WTC11 (cell line): ENCODE measurements around the gene GNS. TPM values are rescaled to one million over a fixed set of nuclear protein-coding genes. Genes with fewer than 3 reads are reported as not detected.

Experiments
- ATAC-seq: fragments of 200-7000 bp; cut with Tn5 transposase; 2 replicates; pipeline ENCODE4 v1.10.0; 2021; ENCODE audit warnings: mild to moderate bottlenecking, moderate library complexity
- CTCF ChIA-PET: fragments of 300-600 bp; sonication (Branson Sonifier 250); formaldehyde crosslinking; loops from one replicate; lab custom pipeline; 2021; ENCODE audit warnings: antibody characterized with exemption; lab: Charles Lee
- POLR2A ChIA-PET: fragments of 350-600 bp; sonication (Branson Sonifier 250); formaldehyde crosslinking; loops from one replicate; lab custom pipeline; 2021; ENCODE audit warnings: antibody characterized with exemption; lab: Charles Lee
- DNase-seq: peaks from one replicate; pipeline ENCODE4 v3.0.0; 2021; ENCODE audit warnings: low spot score
- H3K27ac Mint-ChIP-seq: 2 replicates; pipeline ENCODE4 v1.8.0; 2021; ENCODE audit warnings: mixed read lengths
- H3K27me3 Mint-ChIP-seq: 2 replicates; pipeline ENCODE4 v1.8.0; 2021; ENCODE audit warnings: low read depth, mild to moderate bottlenecking, moderate library complexity, mixed read lengths
- H3K36me3 Mint-ChIP-seq: 2 replicates; pipeline ENCODE4 v1.8.0; 2021; ENCODE audit warnings: mixed read lengths
- H3K4me1 Mint-ChIP-seq: 2 replicates; pipeline ENCODE4 v1.8.0; 2022; ENCODE audit warnings: mixed read lengths
- H3K4me3 Mint-ChIP-seq: 2 replicates; pipeline ENCODE4 v1.8.0; 2021; ENCODE audit warnings: mild to moderate bottlenecking, moderate library complexity, mixed read lengths
- H3K9me3 Mint-ChIP-seq: 2 replicates; pipeline ENCODE4 v1.8.0; 2021; ENCODE audit warnings: mixed read lengths
- CREM ChIP-seq: sonication (generic); formaldehyde crosslinking; IDR thresholded peaks from 2 replicates; pipeline ENCODE4 v1.8.1; 2022; ENCODE audit warnings: mild to moderate bottlenecking, missing genetic modification reagents, moderate library complexity
- FOXJ3 ChIP-seq: sonication (generic); formaldehyde crosslinking; IDR thresholded peaks from 2 replicates; pipeline ENCODE4 v1.9.0; 2021; ENCODE audit warnings: missing genetic modification reagents, mild to moderate bottlenecking, borderline replicate concordance
- JUN ChIP-seq: sonication (generic); formaldehyde crosslinking; IDR thresholded peaks from 2 replicates; pipeline ENCODE4 v1.8.0; 2023; ENCODE audit warnings: mild to moderate bottlenecking, missing genetic modification reagents
- NFYB ChIP-seq: sonication (generic); formaldehyde crosslinking; conservative IDR thresholded peaks from 2 replicates; pipeline ENCODE4 v1.8.0; 2022; ENCODE audit warnings: low read depth, missing genetic modification reagents
- OVOL2 ChIP-seq: fragments of 250-450 bp; sonication (Bioruptor Pico); IDR thresholded peaks from 2 replicates; pipeline ENCODE4 v1.9.0; 2021; ENCODE audit warnings: mild to moderate bottlenecking, borderline replicate concordance
- SMAD3 ChIP-seq: sonication (generic); formaldehyde crosslinking; IDR thresholded peaks from 2 replicates; pipeline ENCODE4 v1.8.0; 2022; ENCODE audit warnings: missing genetic modification reagents, mild to moderate bottlenecking, borderline replicate concordance
- TCF7 ChIP-seq: sonication (generic); formaldehyde crosslinking; IDR thresholded peaks from 2 replicates; pipeline ENCODE4 v1.8.0; 2022; ENCODE audit warnings: mild to moderate bottlenecking, low read depth, missing genetic modification reagents, moderate library complexity
- TP53 ChIP-seq: sonication (generic); formaldehyde crosslinking; IDR thresholded peaks from 2 replicates; pipeline ENCODE4 v1.8.1; 2023; ENCODE audit warnings: mild to moderate bottlenecking, missing genetic modification reagents
- ZNF138 ChIP-seq: sonication (generic); formaldehyde crosslinking; conservative IDR thresholded peaks from 2 replicates; pipeline ENCODE4 v1.8.1; 2022; ENCODE audit warnings: mild to moderate bottlenecking, moderate library complexity, missing genetic modification reagents
- ZNF219 ChIP-seq: sonication (generic); formaldehyde crosslinking; IDR thresholded peaks from 2 replicates; pipeline ENCODE4 v1.8.0; 2023; ENCODE audit warnings: missing genetic modification reagents, mild to moderate bottlenecking, borderline replicate concordance
- ZNF263 ChIP-seq: sonication (generic); formaldehyde crosslinking; IDR thresholded peaks from 2 replicates; pipeline ENCODE4 v1.8.1; 2022; ENCODE audit warnings: low read depth, mild to moderate bottlenecking, moderate library complexity, missing genetic modification reagents
- ZNF671 ChIP-seq: fragments of 250-450 bp; sonication (Bioruptor Pico); IDR thresholded peaks from 2 replicates; pipeline ENCODE4 v1.8.0; 2021; ENCODE audit warnings: mild to moderate bottlenecking
- total RNA-seq: library from RNA; stranded (reverse); gene quantifications from 3 replicates; pipeline ENCODE4 v1.2.3, GENCODE V29; 2021
- TF ChIP-seq, protein P1 (sequence below): sonication (generic); formaldehyde crosslinking; IDR thresholded peaks from 2 replicates; pipeline ENCODE4 v1.8.0; 2022; ENCODE audit warnings: mild to moderate bottlenecking, missing genetic modification reagents
- TF ChIP-seq, protein P2 (sequence below): fragments of 200-600 bp; IDR thresholded peaks from 2 replicates; pipeline ENCODE4 v1.8.0; 2022; ENCODE audit warnings: antibody characterized with exemption
- TF ChIP-seq, protein P3 (sequence below): sonication (generic); formaldehyde crosslinking; IDR thresholded peaks from 2 replicates; pipeline ENCODE4 v1.8.1; 2022; ENCODE audit warnings: low read depth, missing genetic modification reagents, borderline replicate concordance
- TF ChIP-seq, protein P4 (sequence below): fragments of 250-450 bp; sonication (Bioruptor Pico); conservative IDR thresholded peaks from 2 replicates; pipeline ENCODE4 v1.9.0; 2021; ENCODE audit warnings: mild to moderate bottlenecking
- TF ChIP-seq, protein P5 (sequence below): sonication (generic); formaldehyde crosslinking; IDR thresholded peaks from 2 replicates; pipeline ENCODE4 v1.8.0; 2022; ENCODE audit warnings: mild to moderate bottlenecking, missing genetic modification reagents

The GNS gene
- total RNA-seq, 1 experiment from 2014 or later = 24.7 TPM

DNA sequence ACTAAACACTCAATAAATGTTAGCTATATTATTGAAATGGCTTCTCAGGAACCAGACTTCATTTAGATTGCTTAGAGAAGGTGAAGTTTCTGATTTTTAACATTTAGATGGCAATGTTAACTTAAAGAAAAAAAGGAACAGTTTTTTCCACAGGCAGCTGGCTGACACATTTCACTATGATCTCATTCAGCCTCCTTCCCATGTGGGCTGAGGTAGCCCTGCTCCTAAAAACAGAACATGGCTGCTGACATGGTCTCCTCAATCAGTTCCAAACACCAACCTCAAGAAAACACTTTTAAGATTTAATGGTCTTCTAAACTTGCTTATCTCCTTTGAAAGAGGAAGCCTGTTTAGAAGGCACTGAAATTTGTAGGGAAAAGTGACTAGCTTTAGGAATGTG lies 23.8 kb downstream of the GNS start (continued):
- TF ChIP-seq NFYB (no peak), TCF7 (CRISPR knock-in tag) (no peak), SMAD3 (CRISPR knock-in tag) (no peak), TP53 (no peak), ZNF138 (CRISPR knock-in tag) (no peak)
- TF ChIP-seq, protein P1, sequence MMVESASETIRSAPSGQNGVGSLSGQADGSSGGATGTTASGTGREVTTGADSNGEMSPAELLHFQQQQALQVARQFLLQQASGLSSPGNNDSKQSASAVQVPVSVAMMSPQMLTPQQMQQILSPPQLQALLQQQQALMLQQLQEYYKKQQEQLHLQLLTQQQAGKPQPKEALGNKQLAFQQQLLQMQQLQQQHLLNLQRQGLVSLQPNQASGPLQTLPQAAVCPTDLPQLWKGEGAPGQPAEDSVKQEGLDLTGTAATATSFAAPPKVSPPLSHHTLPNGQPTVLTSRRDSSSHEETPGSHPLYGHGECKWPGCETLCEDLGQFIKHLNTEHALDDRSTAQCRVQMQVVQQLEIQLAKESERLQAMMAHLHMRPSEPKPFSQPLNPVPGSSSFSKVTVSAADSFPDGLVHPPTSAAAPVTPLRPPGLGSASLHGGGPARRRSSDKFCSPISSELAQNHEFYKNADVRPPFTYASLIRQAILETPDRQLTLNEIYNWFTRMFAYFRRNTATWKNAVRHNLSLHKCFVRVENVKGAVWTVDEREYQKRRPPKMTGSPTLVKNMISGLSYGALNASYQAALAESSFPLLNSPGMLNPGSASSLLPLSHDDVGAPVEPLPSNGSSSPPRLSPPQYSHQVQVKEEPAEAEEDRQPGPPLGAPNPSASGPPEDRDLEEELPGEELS (CRISPR knock-in tag) = no peak
- TF ChIP-seq, protein P2, sequence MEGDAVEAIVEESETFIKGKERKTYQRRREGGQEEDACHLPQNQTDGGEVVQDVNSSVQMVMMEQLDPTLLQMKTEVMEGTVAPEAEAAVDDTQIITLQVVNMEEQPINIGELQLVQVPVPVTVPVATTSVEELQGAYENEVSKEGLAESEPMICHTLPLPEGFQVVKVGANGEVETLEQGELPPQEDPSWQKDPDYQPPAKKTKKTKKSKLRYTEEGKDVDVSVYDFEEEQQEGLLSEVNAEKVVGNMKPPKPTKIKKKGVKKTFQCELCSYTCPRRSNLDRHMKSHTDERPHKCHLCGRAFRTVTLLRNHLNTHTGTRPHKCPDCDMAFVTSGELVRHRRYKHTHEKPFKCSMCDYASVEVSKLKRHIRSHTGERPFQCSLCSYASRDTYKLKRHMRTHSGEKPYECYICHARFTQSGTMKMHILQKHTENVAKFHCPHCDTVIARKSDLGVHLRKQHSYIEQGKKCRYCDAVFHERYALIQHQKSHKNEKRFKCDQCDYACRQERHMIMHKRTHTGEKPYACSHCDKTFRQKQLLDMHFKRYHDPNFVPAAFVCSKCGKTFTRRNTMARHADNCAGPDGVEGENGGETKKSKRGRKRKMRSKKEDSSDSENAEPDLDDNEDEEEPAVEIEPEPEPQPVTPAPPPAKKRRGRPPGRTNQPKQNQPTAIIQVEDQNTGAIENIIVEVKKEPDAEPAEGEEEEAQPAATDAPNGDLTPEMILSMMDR = no peak

DNA sequence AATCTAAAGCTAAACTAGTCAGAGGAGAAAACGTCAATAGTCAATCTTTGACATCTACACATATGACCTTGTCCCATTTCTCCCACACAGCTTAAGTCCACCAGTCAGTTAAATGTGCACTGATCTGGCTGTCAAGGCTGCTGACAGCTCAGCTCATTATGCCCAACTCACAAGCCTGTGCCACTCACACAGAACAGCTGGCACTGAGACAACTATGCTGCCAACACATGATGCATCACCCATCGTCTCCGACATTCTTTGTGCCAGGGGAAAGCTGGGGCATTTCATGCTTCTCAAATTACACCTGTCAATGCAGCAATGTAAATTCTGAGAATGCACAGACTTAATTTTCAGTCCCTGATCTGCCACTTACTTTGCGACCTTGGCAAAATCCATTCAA lies 25.3 kb downstream of the GNS start:
- Mint-ChIP-seq H3K4me1 (no peaks in the 10 kb centered on the region), H3K4me3 (no peak overlapping the region), H3K36me3 (peaks cover 40% of the 10 kb centered on the region), H3K27ac (no peak overlapping the region), H3K27me3 (no peaks in the 10 kb centered on the region), H3K9me3 (no peaks in the 10 kb centered on the region)
- DNase-seq = no peak
- POLR2A ChIA-PET = no interaction called here
- TF ChIP-seq, protein P3, sequence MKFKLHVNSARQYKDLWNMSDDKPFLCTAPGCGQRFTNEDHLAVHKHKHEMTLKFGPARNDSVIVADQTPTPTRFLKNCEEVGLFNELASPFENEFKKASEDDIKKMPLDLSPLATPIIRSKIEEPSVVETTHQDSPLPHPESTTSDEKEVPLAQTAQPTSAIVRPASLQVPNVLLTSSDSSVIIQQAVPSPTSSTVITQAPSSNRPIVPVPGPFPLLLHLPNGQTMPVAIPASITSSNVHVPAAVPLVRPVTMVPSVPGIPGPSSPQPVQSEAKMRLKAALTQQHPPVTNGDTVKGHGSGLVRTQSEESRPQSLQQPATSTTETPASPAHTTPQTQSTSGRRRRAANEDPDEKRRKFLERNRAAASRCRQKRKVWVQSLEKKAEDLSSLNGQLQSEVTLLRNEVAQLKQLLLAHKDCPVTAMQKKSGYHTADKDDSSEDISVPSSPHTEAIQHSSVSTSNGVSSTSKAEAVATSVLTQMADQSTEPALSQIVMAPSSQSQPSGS = no peak
- no peak for TF ChIP-seq JUN (CRISPR knock-in tag)
- TF ChIP-seq ZNF263 = no peak
- TF ChIP-seq TP53 = no peak
- TF ChIP-seq FOXJ3 (CRISPR knock-in tag) = no peak
- CTCF ChIA-PET = interaction anchor here (1.1 kb wide), 1 partner anchor 36 kb away, joined by 3 read pairs; no protein-coding TSS in a partner anchor
- no peak for ATAC-seq

DNA sequence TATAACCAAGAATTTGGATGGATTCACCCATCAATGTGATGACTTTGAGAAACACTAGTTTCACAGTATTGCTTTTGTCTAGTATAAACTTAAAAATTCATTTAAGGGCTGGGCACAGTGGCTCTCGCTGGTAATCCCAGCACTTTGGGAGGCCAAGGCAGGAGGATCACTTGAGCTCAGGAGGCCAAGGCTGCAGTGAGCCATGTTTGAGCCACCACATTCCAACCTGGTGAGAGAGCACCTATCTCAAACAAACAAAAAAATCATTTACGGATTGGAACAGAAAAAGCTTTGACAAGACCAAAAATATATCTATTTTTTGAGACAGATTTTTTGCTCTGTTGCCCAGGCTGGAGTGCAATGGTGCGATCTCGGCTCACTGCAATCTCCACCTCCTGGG lies 27.5 kb downstream of the GNS start:
- Mint-ChIP-seq H3K4me1 (no peaks in the 10 kb centered on the region), H3K36me3 (peaks cover 35% of the 10 kb centered on the region), H3K27me3 (no peaks in the 10 kb centered on the region), H3K4me3 (no peak overlapping the region), H3K9me3 (no peaks in the 10 kb centered on the region), H3K27ac (no peak overlapping the region)
- DNase-seq (no peak), ATAC-seq (no peak)
- TF ChIP-seq JUN (CRISPR knock-in tag) (no peak), OVOL2 (CRISPR knock-in tag) (no peak), ZNF219 (no peak), ZNF671 (CRISPR knock-in tag) (no peak), CREM (CRISPR knock-in tag) (no peak)
- TF ChIP-seq, protein P4, sequence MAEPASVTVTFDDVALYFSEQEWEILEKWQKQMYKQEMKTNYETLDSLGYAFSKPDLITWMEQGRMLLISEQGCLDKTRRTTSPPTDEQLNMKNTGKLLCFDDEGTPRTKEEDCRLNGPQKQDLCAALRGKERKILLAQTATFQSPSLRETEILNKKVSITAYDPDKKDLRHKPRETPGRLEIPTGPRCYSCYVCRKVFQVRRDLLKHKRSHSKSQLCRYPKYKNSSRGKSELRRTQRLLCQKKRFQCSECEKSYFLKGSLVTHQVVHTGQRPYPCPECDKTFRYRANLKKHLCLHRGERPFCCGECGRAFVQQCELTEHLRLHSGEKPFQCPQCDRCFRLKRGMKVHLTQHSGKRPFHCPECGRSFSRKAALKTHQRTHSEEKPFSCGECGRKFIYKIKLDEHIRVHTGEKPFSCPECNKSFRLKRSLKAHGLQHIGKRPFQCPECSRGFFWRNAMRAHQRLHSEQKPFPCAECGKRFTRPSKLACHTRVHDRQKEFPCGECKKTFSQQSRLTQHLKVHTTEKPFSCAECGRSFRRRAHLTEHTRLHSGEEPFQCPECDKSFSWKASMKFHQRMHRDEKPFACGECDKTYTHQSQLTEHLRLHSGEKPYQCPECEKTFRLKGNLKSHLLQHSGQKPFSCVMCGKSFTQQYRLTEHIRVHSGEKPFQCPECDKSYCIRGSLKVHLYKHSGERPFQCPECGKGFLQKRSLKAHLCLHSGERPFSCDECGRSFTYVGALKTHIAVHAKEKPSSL = no peak
- TF ChIP-seq, protein P5, sequence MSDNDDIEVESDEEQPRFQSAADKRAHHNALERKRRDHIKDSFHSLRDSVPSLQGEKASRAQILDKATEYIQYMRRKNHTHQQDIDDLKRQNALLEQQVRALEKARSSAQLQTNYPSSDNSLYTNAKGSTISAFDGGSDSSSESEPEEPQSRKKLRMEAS = no peak
- TF ChIP-seq, protein P1 (CRISPR knock-in tag) = no peak
- POLR2A ChIA-PET = no interaction called here
- CTCF ChIA-PET = no interaction called here
